SK-N-MC (cell line): ENCODE data around the gene DST.

Source experiments
- EZH2 ChIP-seq: fragments of 200-600 bp; sonication (generic); IDR thresholded peaks from one replicate; pipeline ENCODE4 v1.6.1; 2017; ENCODE audit warnings: antibody characterized with exemption
- FOXP2 ChIP-seq: optimal IDR thresholded peaks from 2 replicates; pipeline ENCODE3; 2011; ENCODE audit warnings: mild to moderate bottlenecking, moderate library complexity; ENCODE audit not compliant: insufficient read depth; ENCODE audit errors: extremely low read length, control extremely low read depth

- TF ChIP-seq EZH2 (no peak), FOXP2 (no peak)
Observed at GRCh38 chr6:56691286-56691595, 48.6 kb upstream of the DST start.
